SK-N-SH treated with all-trans-retinoic acid at 6 μM for 48 hours (cell line): ENCODE data around the gene MYH15.

ENCODE experiments used
- BACH2 ChIP-seq: fragments of 250-450 bp; sonication (Bioruptor Pico); IDR thresholded peaks from 2 replicates; pipeline ENCODE4 v1.9.0; 2021; ENCODE audit warnings: mild to moderate bottlenecking, borderline replicate concordance
- ZFP3 ChIP-seq: fragments of 250-450 bp; sonication (Bioruptor Pico); IDR thresholded peaks from 2 replicates; pipeline ENCODE4 v1.5.0; 2020; ENCODE audit warnings: mild to moderate bottlenecking, moderate library complexity

GRCh38 chr3:108554229-108554628 is 43.8 kb upstream of the MYH15 start:
- no peak for TF ChIP-seq BACH2 (CRISPR knock-in tag)
- no peak for TF ChIP-seq ZFP3 (CRISPR knock-in tag)
